Sigmoid colon (tissue), 7 donors: ENCODE data around the gene RUNDC3A. TPM values are rescaled to one million over a fixed set of nuclear protein-coding genes. Genes with fewer than 3 reads are reported as not detected.
"Not testable (repeated sequence)": the region's sequence is repeated elsewhere in the genome, so short reads cannot be mapped to it uniquely, and the experiment has no call there.

Experiments used
- DNase-seq: peaks from one replicate; pipeline ENCODE4 v3.0.0-alpha.2; 2019
- H3K27ac ChIP-seq, 4 donors: fragments of 200-600 bp; sonication (generic); one replicate each; pipeline ENCODE4 v1.5.1; 2016 to 2019; ENCODE audit warnings: mild to moderate bottlenecking in 1 of 4
- H3K27me3 ChIP-seq, 3 donors: fragments of 200-600 bp; sonication (generic); one replicate each; pipeline ENCODE4 v1.5.1; 2019; ENCODE audit warnings: mild to moderate bottlenecking in 1 of 3
- H3K36me3 ChIP-seq, 4 donors: fragments of 200-600 bp; sonication (generic); one replicate each; pipeline ENCODE4 v1.5.1; 2016 to 2019
- H3K4me1 ChIP-seq, 4 donors: fragments of 200-600 bp; sonication (generic); one replicate each; pipeline ENCODE4 v1.5.1; 2017 to 2019
- H3K4me3 ChIP-seq, 4 donors: fragments of 200-600 bp; sonication (generic); one replicate each; pipeline ENCODE4 v1.5.1; 2017 to 2019; ENCODE audit warnings: mild to moderate bottlenecking in 2 of 4, moderate library complexity in 1 of 4
- H3K9me3 ChIP-seq, 4 donors: fragments of 200-600 bp in 3 of 4; sonication (generic) in 3 of 4; one replicate each; pipeline versions ENCODE4 v1.5.1 to v1.6.1; 2013 to 2019
- EP300 ChIP-seq, 4 donors: sonication (generic); formaldehyde crosslinking; IDR thresholded peaks; one replicate each; pipeline ENCODE4 v1.6.1; 2017; ENCODE audit warnings: antibody characterized with exemption in 4 of 4
- POLR2A ChIP-seq, 2 donors: fragments of 450-650 bp; IDR thresholded peaks; one replicate each; pipeline ENCODE4 v1.6.1; 2016; ENCODE audit warnings: antibody characterized with exemption in 2 of 2, mild to moderate bottlenecking in 2 of 2, moderate library complexity in 2 of 2
- POLR2AphosphoS5 ChIP-seq, 4 donors: sonication (generic); formaldehyde crosslinking; IDR thresholded peaks; one replicate each; pipeline ENCODE4 v1.6.1; 2017; ENCODE audit warnings: antibody characterized with exemption in 4 of 4
- WGBS, 2 donors: extraction: QIAGEN DNeasy Blood & Tissue Kit; methylation state at CpG; one replicate each; pipeline ENCODE4 v1.1.7; 2013; 5-methylcytosine and 5-hydroxymethylcytosine counted together
- intact Hi-C: fragments of 100-400 bp; cut with DNase I; formaldehyde crosslinking; loops from one replicate; pipeline ENCODE4 v1.15.1; 2023
- polyA plus RNA-seq, 3 donors: library from polyadenylated mRNA; stranded (reverse); fragments of 200-250 nt; gene quantifications; one replicate each; pipeline ENCODE4 v1.2.3, GENCODE V29; 2013
- total RNA-seq, 4 donors: library from RNA; depleted of rRNA; stranded (reverse); fragments of >200 nt; gene quantifications; one replicate each; pipeline ENCODE4 v1.1.0, GENCODE V29; 2016
- TF ChIP-seq, protein P1 (sequence below), 4 experiments: fragments of 450-650 bp in 3 of 4; fragments of 200-600 bp in 1 of 4; IDR thresholded peaks; one replicate each; pipeline ENCODE4 v1.5.1; 2016 to 2019; ENCODE audit warnings: antibody characterized with exemption in 4 of 4, mild to moderate bottlenecking in 3 of 4, moderate library complexity in 2 of 4
- donor health status: healthy with polysubstance abuse.
- donor health status: Bipolar disorder and iron deficiency.
- donor health status: healthy.

RUNDC3A gene
- total and polyA plus RNA-seq, 7 donors = 0.46 to 10.5 (median 2.5) TPM

DNA sequence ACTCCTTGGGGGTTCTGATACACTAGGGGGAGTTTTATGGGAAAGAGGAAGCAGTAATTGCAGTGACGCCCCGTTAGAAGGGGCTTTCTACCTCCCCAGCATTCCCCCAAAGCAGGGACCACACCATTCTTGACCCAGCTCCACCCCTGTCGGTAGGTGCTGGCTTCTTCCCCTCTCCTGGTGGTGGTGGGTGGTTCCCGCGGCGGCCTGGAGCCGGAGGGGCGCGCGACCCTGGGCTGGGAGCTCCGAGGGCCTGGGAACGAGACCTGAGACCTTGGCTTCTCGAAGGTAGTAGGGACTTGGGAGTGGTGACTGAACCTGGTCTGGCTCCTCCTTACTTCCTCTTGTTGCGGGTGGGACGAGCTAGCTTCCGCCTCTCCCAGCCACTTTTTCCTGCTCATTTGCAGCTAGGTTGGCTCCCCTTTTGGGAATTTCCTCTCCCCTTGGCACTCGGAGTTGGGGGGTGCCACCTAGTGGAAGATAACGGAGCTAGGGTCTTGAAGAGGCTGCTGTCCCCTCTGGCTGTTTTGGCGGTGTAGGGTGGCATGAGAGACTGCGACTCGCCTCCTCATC, 37.1 kb downstream of the RUNDC3A start:
- intact Hi-C loops = loop anchor here (5.0 kb wide), 2 partner anchors 38 to 133 kb away; partner anchors contain the start of gene RUNDC3A

DNA sequence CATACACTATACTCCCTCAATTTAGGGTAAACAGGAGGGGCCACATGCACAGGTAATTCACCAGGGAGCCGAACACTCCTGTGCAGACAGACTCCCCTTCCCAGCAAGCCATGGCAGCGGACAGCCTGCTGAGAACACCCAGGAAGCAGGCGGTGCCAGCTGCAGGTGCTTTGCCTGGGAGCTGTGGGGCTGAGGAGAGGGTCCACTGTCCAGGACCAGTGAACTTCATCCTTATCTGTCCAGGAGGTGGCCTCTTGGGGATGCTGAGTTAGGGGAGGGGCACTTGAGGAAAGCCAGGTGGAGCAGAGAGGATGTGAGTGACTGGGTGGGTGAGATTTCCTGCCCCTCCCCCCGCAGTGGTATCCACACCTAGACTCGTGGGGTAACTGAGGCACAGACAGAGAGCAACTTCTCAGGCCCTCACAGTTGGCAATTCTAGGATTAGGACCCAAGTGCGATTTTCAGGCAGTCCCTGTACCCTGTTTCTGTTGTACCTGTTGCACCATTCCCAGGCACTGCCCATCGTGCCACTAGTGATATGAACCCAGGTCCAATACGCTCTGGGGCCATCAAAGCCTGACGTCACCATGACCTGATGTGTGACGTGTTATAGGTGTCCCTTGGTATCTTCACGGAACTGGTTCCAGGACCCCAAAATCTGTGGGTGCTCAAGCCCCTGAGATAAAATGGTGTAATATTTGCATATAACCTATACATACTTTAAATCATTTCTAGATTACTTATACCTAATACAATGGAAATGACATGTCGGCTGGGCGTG, 37.9 kb downstream of the RUNDC3A start:
- Histone ChIP-seq H3K27ac (peak overlapping the region; percentile 77 to 88 (median 88)), H3K27me3 (no peaks in the 10 kb centered on the region), H3K4me1 (peaks cover 0 to 18% (median 16%) of the 10 kb centered on the region in 4 donors), H3K36me3 (peaks cover 0 to 23% (median 15%) of the 10 kb centered on the region in 4 donors), H3K4me3 (peak overlapping the region; percentile 67 to 75 (median 68)), H3K9me3 (no peaks in the 10 kb centered on the region)
- 68 to 69% methylated on average over 13 of the region's 13 CpGs for WGBS, 2 donors
- no peak for TF ChIP-seq POLR2A (IDR thresholded peaks at IDR 0.05)
- no peak for TF ChIP-seq POLR2AphosphoS5 (IDR thresholded peaks at IDR 0.05)
- TF ChIP-seq, protein P1, sequence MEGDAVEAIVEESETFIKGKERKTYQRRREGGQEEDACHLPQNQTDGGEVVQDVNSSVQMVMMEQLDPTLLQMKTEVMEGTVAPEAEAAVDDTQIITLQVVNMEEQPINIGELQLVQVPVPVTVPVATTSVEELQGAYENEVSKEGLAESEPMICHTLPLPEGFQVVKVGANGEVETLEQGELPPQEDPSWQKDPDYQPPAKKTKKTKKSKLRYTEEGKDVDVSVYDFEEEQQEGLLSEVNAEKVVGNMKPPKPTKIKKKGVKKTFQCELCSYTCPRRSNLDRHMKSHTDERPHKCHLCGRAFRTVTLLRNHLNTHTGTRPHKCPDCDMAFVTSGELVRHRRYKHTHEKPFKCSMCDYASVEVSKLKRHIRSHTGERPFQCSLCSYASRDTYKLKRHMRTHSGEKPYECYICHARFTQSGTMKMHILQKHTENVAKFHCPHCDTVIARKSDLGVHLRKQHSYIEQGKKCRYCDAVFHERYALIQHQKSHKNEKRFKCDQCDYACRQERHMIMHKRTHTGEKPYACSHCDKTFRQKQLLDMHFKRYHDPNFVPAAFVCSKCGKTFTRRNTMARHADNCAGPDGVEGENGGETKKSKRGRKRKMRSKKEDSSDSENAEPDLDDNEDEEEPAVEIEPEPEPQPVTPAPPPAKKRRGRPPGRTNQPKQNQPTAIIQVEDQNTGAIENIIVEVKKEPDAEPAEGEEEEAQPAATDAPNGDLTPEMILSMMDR (IDR thresholded peaks at IDR 0.05) = no peak
- TF ChIP-seq EP300 (IDR thresholded peaks at IDR 0.05) = no peak
- no peak for DNase-seq
- intact Hi-C loops = loop anchor here (5.0 kb wide), 2 partner anchors 39 to 134 kb away; partner anchors contain the start of gene RUNDC3A

More for the DNA sequence above, 37.1 kb downstream of the RUNDC3A start:
- Histone ChIP-seq H3K4me3 (peak overlapping the region; percentile 67 to 75 (median 68)), H3K27ac (peak overlapping the region; percentile 77 to 88 (median 88)), H3K36me3 (peaks cover 0 to 16% (median 8%) of the 10 kb centered on the region in 4 donors), H3K9me3 (no peaks in the 10 kb centered on the region), H3K4me1 (peaks cover 0 to 18% (median 16%) of the 10 kb centered on the region in 4 donors), H3K27me3 (no peaks in the 10 kb centered on the region)
- no peak for DNase-seq
- TF ChIP-seq, protein P1 (IDR thresholded peaks at IDR 0.05) = peak in 2 of 4 experiments; percentile 28 to 36
- TF ChIP-seq POLR2AphosphoS5 (IDR thresholded peaks at IDR 0.05) (peak in 1 of 4 donors; percentile 5), EP300 (IDR thresholded peaks at IDR 0.05) (no peak), POLR2A (IDR thresholded peaks at IDR 0.05) (no peak)
- WGBS, 2 donors = 1% methylated on average over 21 of the region's 21 CpGs

- intact Hi-C loops = loop anchor here (5.0 kb wide), 2 partner anchors 40 to 135 kb away; partner anchors contain the start of gene RUNDC3A
- Histone ChIP-seq H3K36me3 (peaks cover 0 to 35% (median 26%) of the 10 kb centered on the region in 4 donors), H3K4me1 (peaks cover 0 to 18% (median 16%) of the 10 kb centered on the region in 4 donors)
- DNase-seq, H3K27ac ChIP-seq, H3K4me3 ChIP-seq, H3K27me3 ChIP-seq, H3K9me3 ChIP-seq: not testable (repeated sequence)
- WGBS, 2 donors = 75% methylated on average over 18 of the region's 18 CpGs
Observed at GRCh38 chr17:44347206-44348055, 39.0 kb downstream of the RUNDC3A start.

DNA sequence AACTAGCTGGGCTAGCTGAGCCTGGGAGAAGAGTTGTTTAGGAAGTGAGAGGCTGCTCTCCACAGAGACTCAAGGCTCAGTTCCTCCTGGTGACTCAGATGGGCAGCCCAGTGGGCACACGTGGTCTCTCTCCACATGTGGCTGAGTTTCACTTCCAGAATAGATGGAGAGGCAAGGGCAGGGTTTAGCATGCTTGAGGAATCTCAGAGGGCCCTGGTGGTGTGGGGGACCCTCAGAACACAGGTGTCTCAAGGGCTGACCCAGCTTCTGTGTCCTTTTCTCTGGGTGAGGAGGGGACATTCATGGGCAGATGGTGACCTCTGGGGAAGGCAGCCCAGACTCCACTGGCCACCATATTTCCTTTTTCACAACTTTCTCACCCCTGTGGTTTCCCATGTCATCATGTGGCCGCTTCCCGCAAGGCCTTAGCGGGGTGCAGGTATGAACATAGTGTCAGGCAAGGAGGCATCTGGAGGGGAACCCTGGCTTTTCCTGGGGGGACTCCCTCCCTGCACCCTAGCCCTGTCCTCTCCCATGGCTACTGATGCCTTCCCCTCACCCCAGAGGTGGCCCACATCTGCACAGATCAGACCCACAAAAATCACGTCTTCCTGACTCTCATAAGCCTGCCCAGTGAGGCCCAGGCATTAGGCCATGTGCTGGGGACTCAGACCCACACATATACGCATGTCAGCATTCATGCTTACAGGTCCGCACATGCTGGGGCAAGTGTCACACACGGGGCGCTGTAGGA, 40.0 kb downstream of the RUNDC3A start:
- no peaks in the 10 kb centered on the region for H3K27me3 ChIP-seq
- peaks cover 0 to 43% (median 29%) of the 10 kb centered on the region in 4 donors for H3K36me3 ChIP-seq
- 71 to 87% methylated on average over 9 of the region's 9 CpGs for WGBS, 2 donors
- no peak for DNase-seq
- H3K4me3 ChIP-seq = no peak overlapping the region
- no peak overlapping the region for H3K27ac ChIP-seq
- H3K9me3 ChIP-seq = no peaks in the 10 kb centered on the region
- peaks cover 0 to 21% (median 18%) of the 10 kb centered on the region in 4 donors for H3K4me1 ChIP-seq
- TF ChIP-seq POLR2AphosphoS5 (IDR thresholded peaks at IDR 0.05) (no peak), EP300 (IDR thresholded peaks at IDR 0.05) (no peak), POLR2A (IDR thresholded peaks at IDR 0.05) (no peak)
- TF ChIP-seq, protein P1 (IDR thresholded peaks at IDR 0.05) = no peak
- intact Hi-C loops = loop anchor here (5.0 kb wide), 2 partner anchors 41 to 136 kb away; partner anchors contain the start of gene RUNDC3A
